H1 (cell line): Measurements from ENCODE around the gene CLDN9. TPM values are rescaled to one million over a fixed set of nuclear protein-coding genes. Genes with fewer than 3 reads are reported as not detected.

Experiments
- CTCF ChIA-PET: fragments of 300-600 bp; sonication (Branson Sonifier 250); formaldehyde crosslinking; loops from one replicate; lab custom pipeline; 2021; ENCODE audit not compliant: partially characterized antibody; lab: Charles Lee
- POLR2A ChIA-PET: fragments of 300-600 bp; sonication (Branson Sonifier 250); formaldehyde crosslinking; loops from one replicate; lab custom pipeline; 2021; ENCODE audit warnings: inconsistent platforms; ENCODE audit not compliant: partially characterized antibody; lab: Charles Lee
- DNase-seq, 2 experiments: peaks; one replicate each; pipeline versions ENCODE4 v3.0.0 to v3.0.0-alpha.2; 2010 to 2022; ENCODE audit warnings: low spot score in 2 of 2, low read depth in 1 of 2, mixed read lengths in 1 of 2
- FAIRE-seq: peaks from 2 replicates; lab custom pipeline; 2011; peaks lifted over from hg19 to GRCh38; lab: Jason Lieb, UNC
- H2AFZ ChIP-seq: 2 replicates; pipeline ENCODE4 v1.8.1; 2012; ENCODE audit warnings: low read length, inconsistent platforms
- H2AK5ac ChIP-seq: 2 replicates; pipeline ENCODE4 v1.6.1; 2013; ENCODE audit warnings: low read depth, low read length
- H2BK120ac ChIP-seq: replicated peaks from 2 replicates; pipeline ENCODE3; 2013; ENCODE audit warnings: low read depth, low read length, inconsistent platforms
- H2BK12ac ChIP-seq: 2 replicates; pipeline ENCODE4 v1.6.1; 2013; ENCODE audit warnings: low read depth, low read length
- H2BK15ac ChIP-seq: 2 replicates; pipeline ENCODE4 v1.6.1; 2013; ENCODE audit warnings: low read length
- H2BK20ac ChIP-seq: 2 replicates; pipeline ENCODE4 v1.6.1; 2013; ENCODE audit warnings: low read length
- H2BK5ac ChIP-seq: 2 replicates; pipeline ENCODE4 v1.6.1; 2013; ENCODE audit warnings: low read depth, low read length
- H3K14ac ChIP-seq: 2 replicates; pipeline ENCODE4 v1.6.1; 2013; ENCODE audit warnings: inconsistent platforms; ENCODE audit not compliant: insufficient read length
- H3K18ac ChIP-seq: 2 replicates; pipeline ENCODE4 v1.6.1; 2013; ENCODE audit warnings: low read length; ENCODE audit errors: extremely low read depth
- H3K23ac ChIP-seq: 2 replicates; pipeline ENCODE4 v1.6.1; 2013; ENCODE audit warnings: inconsistent platforms; ENCODE audit not compliant: insufficient read length
- H3K23me2 ChIP-seq: 2 replicates; pipeline ENCODE4 v1.6.1; 2013; ENCODE audit warnings: low read depth, low read length
- H3K27ac ChIP-seq: 2 replicates; pipeline ENCODE4 v1.6.1; 2011; ENCODE audit warnings: low read depth, low read length, inconsistent platforms
- H3K27me3 ChIP-seq, 4 experiments: replicated peaks in 1 of 4; 1 replicate in 1 of 4; 2 replicates in 3 of 4; pipeline versions ENCODE4 v1.6.1 to v1.8.1; 2011 to 2013; ENCODE audit warnings: low read length in 3 of 4, mild to moderate bottlenecking in 3 of 4, inconsistent platforms in 2 of 4, mixed read lengths in 2 of 4, moderate library complexity in 1 of 4; ENCODE audit not compliant: control insufficient read depth in 3 of 4, insufficient read depth in 3 of 4; ENCODE audit errors: extremely low read depth in 1 of 4
- H3K36me3 ChIP-seq, 4 experiments: 2 replicates each; pipeline versions ENCODE4 v1.6.1 to v1.8.1; 2011 to 2013; ENCODE audit warnings: mild to moderate bottlenecking in 4 of 4, low read length in 3 of 4, moderate library complexity in 2 of 4, control low read depth in 1 of 4, inconsistent platforms in 1 of 4; ENCODE audit not compliant: insufficient read depth in 4 of 4, control insufficient read depth in 2 of 4
- H3K4ac ChIP-seq: replicated peaks from 2 replicates; pipeline ENCODE3; 2013; ENCODE audit warnings: low read length, low read depth, mixed read lengths, inconsistent platforms; ENCODE audit not compliant: insufficient read length
- H3K4me1 ChIP-seq, 4 experiments: replicated peaks in 1 of 4; 1 replicate in 1 of 4; 2 replicates in 3 of 4; pipeline versions ENCODE4 v1.6.1 to v1.8.1; 2011 to 2013; ENCODE audit warnings: low read length in 3 of 4, inconsistent platforms in 2 of 4, mixed read lengths in 1 of 4; ENCODE audit not compliant: insufficient read depth in 4 of 4, control insufficient read depth in 3 of 4
- H3K4me2 ChIP-seq, 2 experiments: 2 replicates each; pipeline versions ENCODE4 v1.6.1 to v1.8.1; 2011 to 2013; ENCODE audit warnings: low read depth in 2 of 2, low read length in 2 of 2, control low read depth in 1 of 2, inconsistent platforms in 1 of 2, mild to moderate bottlenecking in 1 of 2; ENCODE audit not compliant: insufficient read depth in 1 of 2
- H3K4me3 ChIP-seq, 4 experiments: fragments of 200-600, 300-600 bp in 1 of 4; sonication (generic), shearing (Covaris generic), sonication (Bioruptor Twin) in 1 of 4; 2 replicates each; pipeline versions ENCODE4 v1.5.1 to v1.8.1; 2011 to 2016; ENCODE audit warnings: low read length in 4 of 4, low read depth in 3 of 4, control low read depth in 2 of 4, inconsistent platforms in 2 of 4, mild to moderate bottlenecking in 2 of 4, mixed read lengths in 1 of 4, moderate library complexity in 1 of 4; ENCODE audit not compliant: insufficient read depth in 2 of 4; ENCODE audit errors: extremely low read depth in 1 of 4
- H3K56ac ChIP-seq: replicated peaks from 2 replicates; pipeline ENCODE3; 2013; ENCODE audit warnings: low read depth, mild to moderate bottlenecking, mixed read lengths, low read length, inconsistent platforms; ENCODE audit not compliant: insufficient read length
- H3K79me1 ChIP-seq: 2 replicates; pipeline ENCODE4 v1.6.1; 2013; ENCODE audit warnings: low read depth, low read length, control low read depth
- H3K79me2 ChIP-seq, 2 experiments: 2 replicates each; pipeline versions ENCODE4 v1.6.1 to v1.8.1; 2012 to 2013; ENCODE audit warnings: low read length in 2 of 2, mild to moderate bottlenecking in 2 of 2, inconsistent platforms in 1 of 2; ENCODE audit not compliant: insufficient read depth in 2 of 2, control insufficient read depth in 1 of 2
- H3K9ac ChIP-seq, 4 experiments: replicated peaks in 1 of 4; 1 replicate in 1 of 4; 2 replicates in 3 of 4; pipeline versions ENCODE4 v1.6.1 to v1.8.1; 2011 to 2013; ENCODE audit warnings: low read depth in 3 of 4, low read length in 3 of 4, control low read depth in 2 of 4, mild to moderate bottlenecking in 2 of 4, moderate library complexity in 2 of 4, inconsistent platforms in 1 of 4; ENCODE audit errors: extremely low read depth in 1 of 4
- H3K9me3 ChIP-seq, 2 experiments: 2 replicates each; pipeline versions ENCODE4 v1.6.1 to v1.8.1; 2012 to 2013; ENCODE audit warnings: mild to moderate bottlenecking in 2 of 2, moderate library complexity in 2 of 2, control low read depth in 1 of 2, inconsistent platforms in 1 of 2, low read depth in 1 of 2, low read length in 1 of 2, mixed read lengths in 1 of 2; ENCODE audit not compliant: insufficient read depth in 2 of 2
- H4K20me1 ChIP-seq, 2 experiments: replicated peaks in 1 of 2; 2 replicates each; pipeline versions ENCODE3 to v1.8.1; 2011 to 2013; ENCODE audit warnings: inconsistent platforms in 2 of 2, low read length in 2 of 2, mild to moderate bottlenecking in 1 of 2; ENCODE audit not compliant: insufficient read depth in 2 of 2, control insufficient read depth in 1 of 2
- H4K5ac ChIP-seq: 2 replicates; pipeline ENCODE4 v1.6.1; 2013; ENCODE audit warnings: low read length, low read depth, mixed read lengths, inconsistent platforms; ENCODE audit not compliant: insufficient read length
- H4K8ac ChIP-seq: 2 replicates; pipeline ENCODE4 v1.8.0; 2013; ENCODE audit warnings: mild to moderate bottlenecking, moderate library complexity, low read length, inconsistent platforms; ENCODE audit not compliant: insufficient read depth; ENCODE audit errors: extremely low read depth
- H4K91ac ChIP-seq: replicated peaks from 2 replicates; pipeline ENCODE3; 2013; ENCODE audit warnings: low read length, mixed read lengths, inconsistent platforms; ENCODE audit not compliant: insufficient read length
- BACH1 ChIP-seq: IDR thresholded peaks from 2 replicates; pipeline ENCODE4 v1.6.1; 2012; ENCODE audit warnings: low read length, improper control_type of control experiment
- CEBPB ChIP-seq: IDR thresholded peaks from 2 replicates; pipeline ENCODE4 v1.6.1; 2012; ENCODE audit warnings: low read depth, low read length
- EP300 ChIP-seq, 2 experiments: IDR thresholded peaks; 1 replicate in 1 of 2; 2 replicates in 1 of 2; pipeline ENCODE4 v1.6.1; 2011 to 2012; ENCODE audit warnings: low read depth in 2 of 2, low read length in 2 of 2, mild to moderate bottlenecking in 2 of 2, borderline replicate concordance in 1 of 2, inconsistent platforms in 1 of 2, moderate library complexity in 1 of 2
- FOSL1 ChIP-seq: IDR thresholded peaks from 2 replicates; pipeline ENCODE4 v1.6.1; 2011; ENCODE audit warnings: mild to moderate bottlenecking, low read depth, low read length, moderate library complexity; ENCODE audit not compliant: insufficient read depth
- GTF2F1 ChIP-seq: IDR thresholded peaks from 2 replicates; pipeline ENCODE4 v1.6.1; 2012; ENCODE audit warnings: low read depth, low read length, improper control_type of control experiment, borderline replicate concordance
- KDM4A ChIP-seq: IDR thresholded peaks from one replicate; pipeline ENCODE4 v1.7.1; 2012; ENCODE audit warnings: low read depth, mild to moderate bottlenecking, moderate library complexity, low read length, inconsistent platforms; ENCODE audit not compliant: severe bottlenecking
- POU5F1 ChIP-seq: IDR thresholded peaks from 2 replicates; pipeline ENCODE4 v1.6.1; 2011; ENCODE audit warnings: low read depth, mild to moderate bottlenecking, low read length, moderate library complexity
- RAD21 ChIP-seq, 2 experiments: IDR thresholded peaks in 1 of 2; conservative IDR thresholded peaks in 1 of 2; 2 replicates each; pipeline ENCODE4 v1.6.1; 2011; ENCODE audit warnings: low read depth in 2 of 2, low read length in 2 of 2, improper control_type of control experiment in 1 of 2, inconsistent platforms in 1 of 2, mild to moderate bottlenecking in 1 of 2, moderate library complexity in 1 of 2
- RXRA ChIP-seq: IDR thresholded peaks from 2 replicates; pipeline ENCODE4 v1.6.1; 2011; ENCODE audit warnings: low read depth, mild to moderate bottlenecking, low read length, moderate library complexity; ENCODE audit not compliant: insufficient read depth
- SP4 ChIP-seq: IDR thresholded peaks from 2 replicates; pipeline ENCODE4 v1.6.1; 2012; ENCODE audit warnings: low read length, inconsistent platforms
- ZNF274 ChIP-seq: IDR thresholded peaks from 2 replicates; pipeline ENCODE4 v1.7.0; 2012; ENCODE audit warnings: low read length, borderline replicate concordance; ENCODE audit errors: extremely low read depth
- WGBS, 2 experiments: shearing (Covaris generic) in 1 of 2; methylation state at CpG; one replicate each; pipeline versions ENCODE4 v1.1.6 to v1.1.7; 2013 to 2015; ENCODE audit warnings: low lambda C conversion rate in 2 of 2, mixed read lengths in 2 of 2, inconsistent platforms in 1 of 2, low coverage in 1 of 2, missing lambda C conversion rate in 1 of 2; ENCODE audit not compliant: insufficient replicate concordance in 2 of 2, insufficient coverage in 1 of 2, insufficient read length in 1 of 2; ENCODE audit errors: extremely low coverage in 1 of 2, missing lambda C conversion rate in 1 of 2; 5-methylcytosine and 5-hydroxymethylcytosine counted together
- polyA plus RNA-seq, 7 experiments: library from polyadenylated mRNA; depleted of rRNA in 3 of 7; stranded (reverse) in 5 of 7; unstranded in 2 of 7; fragments of >200 nt in 5 of 7; fragments of 200-250 nt in 2 of 7; gene quantifications; 1 replicate in 5 of 7; 2 replicates in 1 of 7; 4 replicates in 1 of 7; pipeline versions ENCODE4 v1.2.1 to v1.2.3, GENCODE V29; 2011 to 2013; ENCODE audit warnings: missing spikeins in 2 of 7, mixed read lengths in 2 of 7
- total RNA-seq: library from RNA; stranded (reverse); fragmentation: NEBNext Ultra II Directional; extraction: Animal tissue kit (Norgen Biotek cat#: 25700); gene quantifications from 2 replicates; pipeline ENCODE4 v1.2.1, GENCODE V29; 2021

CLDN9 gene
- total and polyA plus RNA-seq, 2 of the 8 experiments (the other 6 are each of a cell fraction or from before 2014, with no cell fraction given), result 0.60 to 0.89 TPM

GRCh38 chr16:3017794-3018506 lies 5.2 kb downstream of the CLDN9 start, which contains the start of gene CLDN6:
Gene CLDN6, minus strand, starts transcription at chr16:3018183. Its CDS starts 2,162 bp downstream, at chr16:3016021.
- FAIRE-seq, result peak; percentile 92
- TF ChIP-seq SP4 (peak; percentile 85), GTF2F1 (peak; percentile 72; the same call in 1 of the 2 replicates), KDM4A (no peak), RXRA (no peak), RAD21 (IDR thresholded peaks at IDR 0.05 in 1 of 2, conservative IDR thresholded peaks at IDR 0.05 in 1 of 2; ENCODE audit: low read depth in 2 of 2, low read length in 2 of 2) (peak; percentile 72 to 81), POU5F1 (no peak), BACH1 (no peak), CEBPB (no peak), FOSL1 (no peak), EP300 (IDR thresholded peaks at IDR 0.05; ENCODE audit: borderline replicate concordance in 1 of 2, low read depth in 2 of 2, low read length in 2 of 2) (peak in 1 of 2 experiments; percentile 73; a peak in 1 of 3 replicates), ZNF274 (no peak)

More at GRCh38 chr16:3017794-3018506, 5.2 kb downstream of the CLDN9 start, which contains the start of gene CLDN6:
- Histone ChIP-seq H3K27ac (peak within 1 kb of the TSS; percentile 96), H3K36me3 (peaks cover 6 to 24% (median 12%) of the 10 kb centered on the region in 4 experiments; a peak in 7 of 8 replicates), H4K91ac (peak within 1 kb of the TSS; percentile 98), H4K8ac (peak within 1 kb of the TSS; percentile 100), H3K79me1 (peaks cover 11% of the 10 kb centered on the region; the same call in 1 of the 2 replicates), H2AK5ac (no peak within 1 kb of the TSS), H3K23ac (no peak within 1 kb of the TSS), H3K56ac (peak within 1 kb of the TSS; percentile 89), H3K23me2 (peaks cover 24% of the 10 kb centered on the region), H2BK5ac (peak within 1 kb of the TSS; percentile 99), H2BK12ac (peak within 1 kb of the TSS; percentile 90), H2BK120ac (no peak within 1 kb of the TSS), H3K9ac (peak within 1 kb of the TSS; percentile 90 to 98 (median 97)), H3K27me3 (no peaks in the 10 kb centered on the region), H3K4ac (peak within 1 kb of the TSS; percentile 98), H3K4me1 (peaks cover 5 to 43% (median 37%) of the 10 kb centered on the region in 4 experiments), H3K14ac (no peak within 1 kb of the TSS), H2AFZ (no peak within 1 kb of the TSS), H3K18ac (peak within 1 kb of the TSS; percentile 98), H3K9me3 (no peaks in the 10 kb centered on the region), H3K79me2 (peaks cover 11 to 32% of the 10 kb centered on the region in 2 experiments), H4K20me1 (peaks cover 19 to 35% of the 10 kb centered on the region in 2 experiments), H2BK20ac (no peak within 1 kb of the TSS; the same call in 1 of the 2 replicates), H3K4me2 (peak within 1 kb of the TSS; percentile 66 to 76), H4K5ac (peak within 1 kb of the TSS; percentile 96), H2BK15ac (peak within 1 kb of the TSS; percentile 88; the same call in 1 of the 2 replicates), H3K4me3 (peak within 1 kb of the TSS; percentile 58 to 96 (median 92))
- peak; percentile 92 to 100 for DNase-seq
- POLR2A ChIA-PET, result interaction anchor here (0.6 to 35.7 kb wide), 17 partner anchors 1 to 150 kb away, joined by 3 to 1808 read pairs (median 8); partner anchors contain the start of genes BICDL2, CLDN6, CLDN9 and HCFC1R1
- 5% methylated on average over 34 of the region's 52 CpGs; no CpG with 5 or more reads in 1 of the 2 experiments for WGBS, 2 experiments
- CTCF ChIA-PET, result interaction anchor here (0.6 to 23.8 kb wide), 18 partner anchors 13 to 111 kb away, joined by 3 to 639 read pairs (median 4); partner anchors contain the start of genes CLDN9, KREMEN2 and PKMYT1
